ENCODE measurements around the gene NADK. TPM values are rescaled to one million over a fixed set of nuclear protein-coding genes. Genes with fewer than 3 reads are reported as not detected.

NADK gene
- total RNA-seq, 1 experiment from 2014 or later: 93.4 TPM

- intact Hi-C loops (cut with micrococcal nuclease): no loop called here
- POLR2A ChIA-PET: no interaction called here
- H3K9me2 ChIP-seq (ENCODE audit: insufficient read depth): no peaks in the 10 kb centered on the region
Observed at GRCh38 chr1:1785666-1786065, 7.4 kb upstream of the NADK start.

GRCh38 chr1:1784933-1785332 lies 6.7 kb upstream of the NADK start:
- ATAC-seq (no peak), DNase-seq (ENCODE audit: low read depth, low spot score) (no peak)
- intact Hi-C loops (cut with micrococcal nuclease): no loop called here
- no peak overlapping the region for H2AFZ ChIP-seq (ENCODE audit: low read depth, low read length, poor library complexity, severe bottlenecking)
- no peaks in the 10 kb centered on the region for H3K9me3 ChIP-seq (ENCODE audit: control insufficient read depth in 1 of 2, insufficient read depth in 1 of 2, low read depth in 1 of 2, low read length in 2 of 2)
- peaks cover 17% of the 10 kb centered on the region; the same call in 1 of the 2 replicates for H3K79me2 ChIP-seq (ENCODE audit: insufficient read depth, low read length)
- no peaks in the 10 kb centered on the region for H3K9me2 ChIP-seq (ENCODE audit: insufficient read depth)
- ChIA-PET RAD21 (ENCODE audit: low non-redundant PET in 1 of 2, low total read pairs in 2 of 2, uncharacterized antibody in 2 of 2, unreplicated experiment in 2 of 2) (no interaction called here), POLR2A (no interaction called here), CTCF (no interaction called here)
- H3K4me3 ChIP-seq (replicated peaks in 1 of 2; ENCODE audit: low read depth in 1 of 2, low read length in 2 of 2): no peak overlapping the region
- no peak overlapping the region for H3K27ac ChIP-seq (ENCODE audit: low read depth, low read length)
- H4K20me1 ChIP-seq (ENCODE audit: insufficient read depth): no peaks in the 10 kb centered on the region
- H3K4me1 ChIP-seq (ENCODE audit: control insufficient read depth in 1 of 2, insufficient read depth in 2 of 2, low read length in 2 of 2): peaks cover 5 to 16% of the 10 kb centered on the region in 2 experiments; a peak in 3 of 4 replicates
- no TSS peak for BruUV-seq (replicated peaks)
- H3K36me3 ChIP-seq (ENCODE audit: control insufficient read depth in 1 of 2, insufficient read depth in 2 of 2, low read length in 2 of 2): peaks cover 44 to 46% of the 10 kb centered on the region in 2 experiments
- H3K9ac ChIP-seq (ENCODE audit: low read length): no peak overlapping the region
- no peak overlapping the region for H3K4me2 ChIP-seq (ENCODE audit: low read length)
- no peaks in the 10 kb centered on the region for H3K27me3 ChIP-seq (ENCODE audit: insufficient read depth, low read length)
- no peak for TF ChIP-seq SP1 (IDR thresholded peaks at IDR 0.05; ENCODE audit: low read depth)
- no peak for TF ChIP-seq MAX (IDR thresholded peaks at IDR 0.05)
- no peak for TF ChIP-seq RAD21 (IDR thresholded peaks at IDR 0.05; ENCODE audit: low read depth)
- no peak for TF ChIP-seq JUND (IDR thresholded peaks at IDR 0.05)
- no peak for TF ChIP-seq REST (IDR thresholded peaks at IDR 0.05; ENCODE audit: low read depth)
- no peak for TF ChIP-seq EZH2phosphoT487 (IDR thresholded peaks at IDR 0.05; ENCODE audit: borderline replicate concordance)
- no peak for TF ChIP-seq ATF3 (IDR thresholded peaks at IDR 0.05)

More at GRCh38 chr1:1785666-1786065, 7.4 kb upstream of the NADK start:
- ATAC-seq (no peak), DNase-seq (ENCODE audit: low read depth, low spot score) (no peak)
- Histone ChIP-seq H3K36me3 (ENCODE audit: control insufficient read depth in 1 of 2, insufficient read depth in 2 of 2, low read length in 2 of 2) (peaks cover 51 to 52% of the 10 kb centered on the region in 2 experiments), H3K9ac (ENCODE audit: low read length) (no peak overlapping the region), H3K4me3 (replicated peaks in 1 of 2; ENCODE audit: low read depth in 1 of 2, low read length in 2 of 2) (no peak overlapping the region), H3K4me1 (ENCODE audit: control insufficient read depth in 1 of 2, insufficient read depth in 2 of 2, low read length in 2 of 2) (peaks cover 5 to 13% of the 10 kb centered on the region in 2 experiments; a peak in 3 of 4 replicates), H3K27me3 (ENCODE audit: insufficient read depth, low read length) (no peaks in the 10 kb centered on the region), H2AFZ (ENCODE audit: low read depth, low read length, poor library complexity, severe bottlenecking) (no peak overlapping the region), H3K79me2 (ENCODE audit: insufficient read depth, low read length) (peaks cover 17% of the 10 kb centered on the region; the same call in 1 of the 2 replicates), H3K9me3 (ENCODE audit: control insufficient read depth in 1 of 2, insufficient read depth in 1 of 2, low read depth in 1 of 2, low read length in 2 of 2) (no peaks in the 10 kb centered on the region), H3K4me2 (ENCODE audit: low read length) (no peak overlapping the region), H3K27ac (ENCODE audit: low read depth, low read length) (no peak overlapping the region), H4K20me1 (ENCODE audit: insufficient read depth) (no peaks in the 10 kb centered on the region)
- RAD21 ChIA-PET (ENCODE audit: low non-redundant PET in 1 of 2, low total read pairs in 2 of 2, uncharacterized antibody in 2 of 2, unreplicated experiment in 2 of 2): no interaction called here
- BruUV-seq (replicated peaks): no TSS peak
- TF ChIP-seq TCF7L2 (IDR thresholded peaks at IDR 0.05; ENCODE audit: borderline replicate concordance, extremely low read depth, insufficient read depth, insufficient read length): no peak
- CTCF ChIA-PET: no interaction called here
